H9 (cell line): Measurements from ENCODE around the gene PIANP. TPM values are rescaled to one million over a fixed set of nuclear protein-coding genes. Genes with fewer than 3 reads are reported as not detected.
A peak's percentile ranks its signal among the peaks of the same experiment; 100 is the strongest.

Source experiments
- DNase-seq: peaks from one replicate; pipeline ENCODE4 v3.0.0-alpha.2; 2017
- H2AFZ ChIP-seq: one replicate; pipeline ENCODE4 v1.6.1; 2013; ENCODE audit warnings: mild to moderate bottlenecking, low read length, control low read depth, moderate library complexity
- H2AK5ac ChIP-seq: 2 replicates; pipeline ENCODE4 v1.6.1; 2013; ENCODE audit warnings: low read length, control low read depth, mixed read lengths; ENCODE audit not compliant: insufficient read length
- H2BK120ac ChIP-seq: one replicate; pipeline ENCODE4 v1.6.1; 2013; ENCODE audit warnings: low read depth, mild to moderate bottlenecking, low read length, control low read depth, inconsistent platforms; ENCODE audit not compliant: poor library complexity, severe bottlenecking
- H2BK12ac ChIP-seq: 2 replicates; pipeline ENCODE4 v1.6.1; 2013; ENCODE audit warnings: low read length, control low read depth, mixed read lengths, low read depth; ENCODE audit not compliant: insufficient read length
- H2BK15ac ChIP-seq: 2 replicates; pipeline ENCODE4 v1.6.1; 2013; ENCODE audit warnings: low read depth, low read length, control low read depth
- H2BK20ac ChIP-seq: one replicate; pipeline ENCODE4 v1.6.1; 2013; ENCODE audit warnings: low read depth, mild to moderate bottlenecking, low read length, control low read depth, inconsistent platforms; ENCODE audit not compliant: poor library complexity, severe bottlenecking
- H2BK5ac ChIP-seq: 2 replicates; pipeline ENCODE4 v1.6.1; 2013; ENCODE audit warnings: low read length, control low read depth, mixed read lengths; ENCODE audit not compliant: insufficient read length
- H3K14ac ChIP-seq: 2 replicates; pipeline ENCODE4 v1.6.1; 2013; ENCODE audit warnings: low read length, control low read depth; ENCODE audit not compliant: insufficient read depth
- H3K18ac ChIP-seq: 2 replicates; pipeline ENCODE4 v1.6.1; 2013; ENCODE audit warnings: low read depth, mild to moderate bottlenecking, mixed read lengths, low read length, control low read depth; ENCODE audit not compliant: insufficient read length
- H3K23ac ChIP-seq: 2 replicates; pipeline ENCODE4 v1.6.1; 2013; ENCODE audit warnings: low read length, control low read depth, mixed read lengths, low read depth; ENCODE audit not compliant: insufficient read length
- H3K23me2 ChIP-seq: 2 replicates; pipeline ENCODE4 v1.6.1; 2013; ENCODE audit warnings: low read depth, mild to moderate bottlenecking, mixed read lengths, low read length, control low read depth; ENCODE audit not compliant: insufficient read length, poor library complexity, severe bottlenecking
- H3K27ac ChIP-seq: 2 replicates; pipeline ENCODE4 v1.5.1; 2013; ENCODE audit warnings: low read length, control low read depth, mixed read lengths, low read depth; ENCODE audit not compliant: insufficient read length
- H3K27me3 ChIP-seq: 2 replicates; pipeline ENCODE4 v1.6.1; 2013; ENCODE audit warnings: low read length, control low read depth, inconsistent platforms; ENCODE audit not compliant: insufficient read depth
- H3K4ac ChIP-seq: 2 replicates; pipeline ENCODE4 v1.6.1; 2013; ENCODE audit warnings: low read depth, mild to moderate bottlenecking, control low read depth, inconsistent platforms, low read length, moderate library complexity
- H3K4me1 ChIP-seq: 2 replicates; pipeline ENCODE4 v1.6.1; 2013; ENCODE audit warnings: low read length, control low read depth, inconsistent platforms; ENCODE audit not compliant: insufficient read depth
- H3K4me2 ChIP-seq: 2 replicates; pipeline ENCODE4 v1.6.1; 2013; ENCODE audit warnings: low read length, control low read depth, mixed read lengths; ENCODE audit not compliant: insufficient read length, insufficient read depth
- H3K56ac ChIP-seq: 2 replicates; pipeline ENCODE4 v1.6.1; 2013; ENCODE audit warnings: low read depth, mild to moderate bottlenecking, mixed read lengths, low read length, control low read depth; ENCODE audit not compliant: insufficient read length
- H3K79me1 ChIP-seq: 2 replicates; pipeline ENCODE4 v1.6.1; 2013; ENCODE audit warnings: low read depth, mild to moderate bottlenecking, moderate library complexity, low read length, control low read depth, inconsistent platforms; ENCODE audit not compliant: insufficient read depth, poor library complexity, severe bottlenecking
- H3K79me2 ChIP-seq: 2 replicates; pipeline ENCODE4 v1.6.1; 2013; ENCODE audit warnings: low read length, control low read depth, inconsistent platforms; ENCODE audit not compliant: insufficient read depth
- H3K9ac ChIP-seq: 2 replicates; pipeline ENCODE4 v1.6.1; 2013; ENCODE audit warnings: low read length, control low read depth, mixed read lengths; ENCODE audit not compliant: insufficient read length; ENCODE audit errors: extremely low read depth
- H3K9me3 ChIP-seq: one replicate; pipeline ENCODE4 v1.6.1; 2013; ENCODE audit warnings: low read depth, low read length, inconsistent platforms; ENCODE audit not compliant: control insufficient read depth
- H3T11ph ChIP-seq: one replicate; pipeline ENCODE4 v1.6.1; 2013; ENCODE audit warnings: mild to moderate bottlenecking, low read length, control low read depth, inconsistent platforms
- H4K20me1 ChIP-seq: one replicate; pipeline ENCODE4 v1.6.1; 2013; ENCODE audit not compliant: control insufficient read depth, insufficient read length, insufficient read depth
- H4K5ac ChIP-seq: 2 replicates; pipeline ENCODE4 v1.6.1; 2013; ENCODE audit warnings: low read depth, mild to moderate bottlenecking, mixed read lengths, low read length, control low read depth; ENCODE audit not compliant: insufficient read length
- H4K8ac ChIP-seq: replicated peaks from 2 replicates; pipeline ENCODE4 v1.6.1; 2013; ENCODE audit warnings: low read length, control low read depth, mixed read lengths, low read depth; ENCODE audit not compliant: insufficient read length
- H4K91ac ChIP-seq: 2 replicates; pipeline ENCODE4 v1.6.1; 2013; ENCODE audit warnings: low read depth, mild to moderate bottlenecking, moderate library complexity, mixed read lengths, low read length, control low read depth; ENCODE audit not compliant: insufficient read length
- H3K27ac Mint-ChIP-seq, 3 experiments: 2 replicates in 2 of 3; 3 replicates in 1 of 3; pipeline ENCODE4 v1.8.0; 2020 to 2021; ENCODE audit warnings: mixed read lengths in 3 of 3, mild to moderate bottlenecking in 1 of 3, moderate library complexity in 1 of 3
- H3K27me3 Mint-ChIP-seq: 2 replicates; pipeline ENCODE4 v1.8.0; 2021; ENCODE audit warnings: low read depth, mild to moderate bottlenecking, moderate library complexity, mixed read lengths
- H3K36me3 Mint-ChIP-seq, 3 experiments: 2 replicates in 2 of 3; 3 replicates in 1 of 3; pipeline ENCODE4 v1.8.0; 2020 to 2021; ENCODE audit warnings: low read depth in 3 of 3, mixed read lengths in 3 of 3; ENCODE audit not compliant: insufficient read depth in 1 of 3
- H3K4me1 Mint-ChIP-seq, 2 experiments: 2 replicates each; pipeline ENCODE4 v1.8.0; 2020; ENCODE audit warnings: mixed read lengths in 2 of 2
- H3K4me3 Mint-ChIP-seq, 2 experiments: 2 replicates in 1 of 2; 3 replicates in 1 of 2; pipeline ENCODE4 v1.8.0; 2020 to 2021; ENCODE audit warnings: mild to moderate bottlenecking in 2 of 2, mixed read lengths in 2 of 2, moderate library complexity in 1 of 2
- H3K9me3 Mint-ChIP-seq, 2 experiments: 2 replicates in 1 of 2; 3 replicates in 1 of 2; pipeline ENCODE4 v1.8.0; 2020; ENCODE audit warnings: mild to moderate bottlenecking in 2 of 2, mixed read lengths in 2 of 2, moderate library complexity in 1 of 2
- CTCF ChIP-seq: fragments of 200-600 bp; sonication (generic); conservative IDR thresholded peaks from 3 replicates; pipeline ENCODE4 v1.8.0; 2021; ENCODE audit warnings: antibody characterized with exemption, mild to moderate bottlenecking
- WGBS: extraction: QIAGEN DNeasy Blood & Tissue Kit; methylation state at CpG from one replicate; pipeline ENCODE4 v1.1.7; 2013; ENCODE audit warnings: missing lambda C conversion rate, low lambda C conversion rate, mixed read lengths; ENCODE audit not compliant: insufficient read length; ENCODE audit errors: extremely low coverage; 5-methylcytosine and 5-hydroxymethylcytosine counted together
- total RNA-seq: library from RNA; stranded (reverse); gene quantifications from 2 replicates; pipeline ENCODE4 v1.2.1, GENCODE V29; 2021

Gene PIANP
- total RNA-seq, 1 experiment from 2014 or later, result 6.6 TPM

- Histone ChIP-seq H3K56ac (no peak overlapping the region), H3K4ac (no peak overlapping the region), H2BK5ac (no peak overlapping the region), H3K27me3 (no peaks in the 10 kb centered on the region; the same call in 1 of the 2 replicates), H3K18ac (no peak overlapping the region), H4K8ac (no peak overlapping the region), H3K79me2 (no peaks in the 10 kb centered on the region), H3K4me2 (no peak overlapping the region), H3K4me1 (no peaks in the 10 kb centered on the region; the same call in 1 of the 2 replicates), H3K27ac (no peak overlapping the region), H2BK120ac (no peak overlapping the region), H3K9ac (no peak overlapping the region), H3K14ac (peak overlapping the region; percentile 72; the same call in 1 of the 2 replicates), H3K79me1 (no peaks in the 10 kb centered on the region), H2AFZ (no peak overlapping the region), H3K23ac (no peak overlapping the region), H3K23me2 (peaks cover 4% of the 10 kb centered on the region), H2BK20ac (no peak overlapping the region), H4K20me1 (no peaks in the 10 kb centered on the region), H3T11ph (no peak overlapping the region), H4K5ac (no peak overlapping the region), H2BK15ac (no peak overlapping the region), H4K91ac (no peak overlapping the region), H2BK12ac (no peak overlapping the region), H3K9me3 (no peaks in the 10 kb centered on the region), H2AK5ac (no peak overlapping the region)
- Mint-ChIP-seq H3K4me3 (no peak overlapping the region; a peak in 1 of 5 replicates), H3K4me1 (peaks cover 14 to 21% of the 10 kb centered on the region in 2 experiments), H3K27me3 (peaks cover 46% of the 10 kb centered on the region), H3K9me3 (no peaks in the 10 kb centered on the region), H3K27ac (no peak overlapping the region; a peak in 1 of 7 replicates), H3K36me3 (peaks cover 0 to 7% (median 6%) of the 10 kb centered on the region in 3 experiments; a peak in 5 of 7 replicates)
- peak; percentile 61 for TF ChIP-seq CTCF
- WGBS, result no CpG with 5 or more reads among the region's 5 CpGs
- DNase-seq, result peak; percentile 63
Measured at GRCh38 chr12:6644903-6645302, 55.7 kb downstream of the PIANP start.
